ENCODE results near the gene SPINK1.

SPINK1 gene

GRCh38 chr5:147854894-147855773 lies 23.7 kb upstream of the SPINK1 start:
- H3K79me2 ChIP-seq (ENCODE audit: low read length) = no peaks in the 10 kb centered on the region
- TF ChIP-seq CTCF (IDR thresholded peaks at IDR 0.05; ENCODE audit: low read depth, low read length) = no peak
- no peak for TF ChIP-seq EZH2phosphoT487 (IDR thresholded peaks at IDR 0.05; ENCODE audit: low read depth)

GRCh38 chr5:147854331-147854730 lies 22.9 kb upstream of the SPINK1 start:
- Histone ChIP-seq H3K4me2 (ENCODE audit: low read length) (no peak overlapping the region), H3K36me3 (replicated peaks; ENCODE audit: low read depth, low read length) (no peaks in the 10 kb centered on the region), H3K27me3 (ENCODE audit: low read depth, low read length) (no peaks in the 10 kb centered on the region; the same call in 1 of the 2 replicates), H3K9ac (ENCODE audit: low read length) (no peak overlapping the region), H3K27ac (ENCODE audit: low read length) (no peak overlapping the region), H2AFZ (ENCODE audit: low read depth, low read length) (no peak overlapping the region), H3K79me2 (ENCODE audit: low read length) (no peaks in the 10 kb centered on the region), H3K4me3 (ENCODE audit: low read length) (no peak overlapping the region), H3K9me3 (ENCODE audit: insufficient read depth, low read length) (no peaks in the 10 kb centered on the region), H4K20me1 (ENCODE audit: insufficient read depth, low read length) (no peaks in the 10 kb centered on the region), H3K4me1 (ENCODE audit: low read length) (no peaks in the 10 kb centered on the region)
- TF ChIP-seq CTCF (IDR thresholded peaks at IDR 0.05; ENCODE audit: low read depth, low read length) (no peak), EZH2phosphoT487 (IDR thresholded peaks at IDR 0.05; ENCODE audit: low read depth) (no peak)

More at GRCh38 chr5:147854894-147855773, 23.7 kb upstream of the SPINK1 start:
- Histone ChIP-seq H3K9ac (ENCODE audit: low read length) (no peak overlapping the region), H3K4me2 (ENCODE audit: low read length) (no peak overlapping the region), H3K27me3 (ENCODE audit: low read depth, low read length) (no peaks in the 10 kb centered on the region; the same call in 1 of the 2 replicates), H3K27ac (ENCODE audit: low read length) (no peak overlapping the region), H4K20me1 (ENCODE audit: insufficient read depth, low read length) (no peaks in the 10 kb centered on the region), H3K36me3 (replicated peaks; ENCODE audit: low read depth, low read length) (no peaks in the 10 kb centered on the region), H3K9me3 (ENCODE audit: insufficient read depth, low read length) (no peaks in the 10 kb centered on the region), H3K4me3 (ENCODE audit: low read length) (no peak overlapping the region), H2AFZ (ENCODE audit: low read depth, low read length) (no peak overlapping the region), H3K4me1 (ENCODE audit: low read length) (no peaks in the 10 kb centered on the region)

GRCh38 chr5:147853372-147853987 lies 22.0 kb upstream of the SPINK1 start:
- H3K9me3 ChIP-seq (ENCODE audit: insufficient read depth, low read length) = no peaks in the 10 kb centered on the region
- no peaks in the 10 kb centered on the region for H3K36me3 ChIP-seq (replicated peaks; ENCODE audit: low read depth, low read length)
- H4K20me1 ChIP-seq (ENCODE audit: insufficient read depth, low read length) = no peaks in the 10 kb centered on the region
- no peaks in the 10 kb centered on the region for H3K79me2 ChIP-seq (ENCODE audit: low read length)
- TF ChIP-seq CTCF (IDR thresholded peaks at IDR 0.05; ENCODE audit: low read depth, low read length) = no peak
- no peak for TF ChIP-seq EZH2phosphoT487 (IDR thresholded peaks at IDR 0.05; ENCODE audit: low read depth)
- no peak overlapping the region for H3K9ac ChIP-seq (ENCODE audit: low read length)
- H3K27ac ChIP-seq (ENCODE audit: low read length) = no peak overlapping the region
- H3K4me1 ChIP-seq (ENCODE audit: low read length) = no peaks in the 10 kb centered on the region
- no peak overlapping the region for H3K4me3 ChIP-seq (ENCODE audit: low read length)
- H3K27me3 ChIP-seq (ENCODE audit: low read depth, low read length) = no peaks in the 10 kb centered on the region; the same call in 1 of the 2 replicates
- no peak overlapping the region for H3K4me2 ChIP-seq (ENCODE audit: low read length)
- H2AFZ ChIP-seq (ENCODE audit: low read depth, low read length) = no peak overlapping the region

GRCh38 chr5:147852365-147852764 lies 20.9 kb upstream of the SPINK1 start:
- no peaks in the 10 kb centered on the region for H3K36me3 ChIP-seq (replicated peaks; ENCODE audit: low read depth, low read length)

More at GRCh38 chr5:147852365-147852764, 20.9 kb upstream of the SPINK1 start:
- TF ChIP-seq EZH2phosphoT487 (IDR thresholded peaks at IDR 0.05; ENCODE audit: low read depth) (no peak), CTCF (IDR thresholded peaks at IDR 0.05; ENCODE audit: low read depth, low read length) (no peak)
- no peak overlapping the region for H2AFZ ChIP-seq (ENCODE audit: low read depth, low read length)
- no peaks in the 10 kb centered on the region for H3K9me3 ChIP-seq (ENCODE audit: insufficient read depth, low read length)
- H3K79me2 ChIP-seq (ENCODE audit: low read length) = no peaks in the 10 kb centered on the region
- H3K4me1 ChIP-seq (ENCODE audit: low read length) = no peaks in the 10 kb centered on the region
- H4K20me1 ChIP-seq (ENCODE audit: insufficient read depth, low read length) = no peaks in the 10 kb centered on the region
- no peak overlapping the region for H3K4me3 ChIP-seq (ENCODE audit: low read length)
- H3K27me3 ChIP-seq (ENCODE audit: low read depth, low read length) = peaks cover 2% of the 10 kb centered on the region; the same call in 1 of the 2 replicates
- no peak overlapping the region for H3K4me2 ChIP-seq (ENCODE audit: low read length)
- H3K27ac ChIP-seq (ENCODE audit: low read length) = no peak overlapping the region
- no peak overlapping the region for H3K9ac ChIP-seq (ENCODE audit: low read length)

All from OCI-LY3 (cell line).